ENCODE results near the gene UBE2G2.

GRCh38 chr21:44730028-44730395 lies 71.6 kb downstream of the UBE2G2 start:
- TF ChIP-seq CTCF (IDR thresholded peaks at IDR 0.05; ENCODE audit: low read depth, low read length) (no peak), MAX (IDR thresholded peaks at IDR 0.05; ENCODE audit: low read depth, low read length) (no peak), POLR2A (IDR thresholded peaks at IDR 0.05; ENCODE audit: extremely low read depth, insufficient read length) (no peak)

Measured in NB4 (cell line).